ENCODE measurements around the gene RABAC1. TPM values are rescaled to one million over a fixed set of nuclear protein-coding genes. Genes with fewer than 3 reads are reported as not detected.

Gene RABAC1
- total RNA-seq, 1 donor from 2014 or later = 132 TPM

DNA sequence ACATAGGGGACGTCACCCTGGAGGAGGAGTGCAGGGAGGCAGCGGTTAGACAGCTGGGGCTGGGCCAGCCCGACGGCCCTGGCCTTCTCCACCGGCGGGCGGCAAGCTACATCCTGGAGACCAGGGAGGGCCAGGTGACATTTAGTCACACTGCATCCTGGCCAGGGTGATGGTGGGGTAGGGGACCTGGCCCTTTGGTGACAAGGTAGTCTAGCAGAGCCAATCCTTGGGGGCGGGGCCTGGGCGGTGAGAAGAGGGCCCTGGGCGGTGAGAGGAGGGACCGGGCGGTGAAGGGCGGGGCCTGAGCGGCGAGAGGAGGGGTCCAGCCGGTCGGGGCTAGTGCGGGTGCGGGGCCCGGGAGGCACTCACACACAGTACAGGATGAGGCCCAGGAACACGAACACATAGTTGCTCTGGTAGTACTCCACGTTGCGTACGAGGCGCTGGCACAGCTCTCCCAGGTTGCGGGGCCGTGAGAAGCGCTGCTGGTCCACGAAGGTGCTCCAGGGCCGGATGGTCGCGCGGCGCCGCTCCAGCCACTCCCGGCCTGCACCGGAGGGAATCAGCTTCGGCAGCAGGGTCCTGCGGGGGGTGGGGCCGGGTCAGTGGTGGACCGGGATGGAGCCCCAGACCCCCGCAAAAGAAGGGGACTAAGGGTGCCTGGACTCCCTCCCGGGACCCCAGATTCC is 610 bp downstream of the RABAC1 start:
- intact Hi-C loops (cut with DNase I) = no loop called here
- TF ChIP-seq, protein P1, sequence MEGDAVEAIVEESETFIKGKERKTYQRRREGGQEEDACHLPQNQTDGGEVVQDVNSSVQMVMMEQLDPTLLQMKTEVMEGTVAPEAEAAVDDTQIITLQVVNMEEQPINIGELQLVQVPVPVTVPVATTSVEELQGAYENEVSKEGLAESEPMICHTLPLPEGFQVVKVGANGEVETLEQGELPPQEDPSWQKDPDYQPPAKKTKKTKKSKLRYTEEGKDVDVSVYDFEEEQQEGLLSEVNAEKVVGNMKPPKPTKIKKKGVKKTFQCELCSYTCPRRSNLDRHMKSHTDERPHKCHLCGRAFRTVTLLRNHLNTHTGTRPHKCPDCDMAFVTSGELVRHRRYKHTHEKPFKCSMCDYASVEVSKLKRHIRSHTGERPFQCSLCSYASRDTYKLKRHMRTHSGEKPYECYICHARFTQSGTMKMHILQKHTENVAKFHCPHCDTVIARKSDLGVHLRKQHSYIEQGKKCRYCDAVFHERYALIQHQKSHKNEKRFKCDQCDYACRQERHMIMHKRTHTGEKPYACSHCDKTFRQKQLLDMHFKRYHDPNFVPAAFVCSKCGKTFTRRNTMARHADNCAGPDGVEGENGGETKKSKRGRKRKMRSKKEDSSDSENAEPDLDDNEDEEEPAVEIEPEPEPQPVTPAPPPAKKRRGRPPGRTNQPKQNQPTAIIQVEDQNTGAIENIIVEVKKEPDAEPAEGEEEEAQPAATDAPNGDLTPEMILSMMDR (IDR thresholded peaks at IDR 0.05) = no peak
- peaks cover 15% of the 10 kb centered on the region for H3K36me3 ChIP-seq
- no peaks in the 10 kb centered on the region for H3K27me3 ChIP-seq (ENCODE audit: low read depth)
- peak overlapping the region; percentile 91 for H3K27ac ChIP-seq
- peaks cover 20% of the 10 kb centered on the region for H3K4me1 ChIP-seq
- DNase-seq = peak; percentile 92
- H3K4me3 ChIP-seq = peak overlapping the region; percentile 78
- ATAC-seq = peak; percentile 91 to 93
- no peaks in the 10 kb centered on the region for H3K9me3 ChIP-seq

DNA sequence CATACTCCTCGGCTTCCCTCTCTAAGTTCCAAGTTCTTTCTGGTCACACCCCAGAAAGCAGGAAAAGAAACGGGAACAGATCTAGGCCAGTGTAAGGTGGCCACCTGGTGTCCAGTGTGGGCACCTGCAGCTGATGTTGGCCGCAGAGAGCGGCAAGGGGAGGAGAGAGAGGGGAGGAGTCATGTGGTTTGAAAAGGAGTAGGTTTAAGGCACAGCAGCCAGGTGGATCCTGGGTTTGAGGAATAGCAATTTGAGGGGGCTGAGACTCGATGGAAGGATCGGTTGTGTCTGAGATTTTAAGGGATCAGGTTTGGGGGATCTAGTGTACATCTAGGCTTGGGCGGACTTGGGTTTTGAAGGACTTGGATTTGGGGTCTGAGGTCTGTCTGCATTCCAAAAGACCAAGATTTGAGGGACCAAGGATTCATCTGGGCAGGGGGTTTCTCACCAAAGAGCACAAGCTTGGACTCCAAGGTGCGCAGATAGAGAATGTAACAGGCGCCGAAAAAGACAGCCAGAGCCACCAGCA is 1.2 kb downstream of the RABAC1 start:
- peaks cover 15% of the 10 kb centered on the region for H3K36me3 ChIP-seq
- peaks cover 20% of the 10 kb centered on the region for H3K4me1 ChIP-seq
- TF ChIP-seq, protein P1 (IDR thresholded peaks at IDR 0.05) = peak; percentile 78
- DNase-seq (peak; percentile 81), ATAC-seq (peak; percentile 86 to 87)
- H3K27ac ChIP-seq = peak overlapping the region; percentile 91
- H3K4me3 ChIP-seq = peak overlapping the region; percentile 78
- no peaks in the 10 kb centered on the region for H3K27me3 ChIP-seq (ENCODE audit: low read depth)
- H3K9me3 ChIP-seq = no peaks in the 10 kb centered on the region
- intact Hi-C loops (cut with DNase I) = no loop called here

DNA sequence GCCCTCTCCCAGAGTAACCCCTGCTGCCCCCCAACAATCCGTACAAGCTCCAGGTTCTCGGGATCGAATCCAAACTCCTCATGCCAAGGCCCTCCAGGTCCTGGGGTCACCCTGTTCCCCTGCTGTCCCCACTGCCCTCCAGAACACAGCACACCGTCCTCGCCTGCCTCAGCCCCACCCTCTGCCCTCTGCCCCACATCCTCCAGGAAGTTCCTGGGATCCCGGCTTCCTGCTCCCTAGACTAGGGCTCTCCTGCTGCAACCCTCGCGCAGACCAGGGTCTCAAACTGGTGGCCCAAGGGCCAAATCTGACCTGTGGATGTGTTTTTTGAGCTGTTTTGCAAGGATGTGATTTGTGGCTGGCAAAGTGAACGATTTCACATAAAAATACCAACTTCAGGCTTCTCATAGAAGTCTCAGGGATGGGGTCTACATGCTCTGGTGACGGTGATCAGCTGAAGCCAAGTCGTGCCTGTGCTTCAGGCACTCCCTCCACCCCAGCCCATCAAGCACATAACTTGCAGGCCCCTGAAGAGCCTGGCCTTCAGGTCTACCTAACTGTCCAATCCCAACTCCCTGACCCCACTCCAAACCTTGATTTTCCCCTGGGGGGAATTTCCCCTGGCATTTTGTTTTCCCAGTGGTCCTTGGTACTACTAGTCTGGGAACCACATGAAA is 1.8 kb downstream of the RABAC1 start:
- peak overlapping the region; percentile 91 for H3K27ac ChIP-seq
- ATAC-seq = no peak
- no peak for DNase-seq
- no peaks in the 10 kb centered on the region for H3K9me3 ChIP-seq
- H3K27me3 ChIP-seq (ENCODE audit: low read depth) = no peaks in the 10 kb centered on the region
- H3K36me3 ChIP-seq = peaks cover 15% of the 10 kb centered on the region
- peaks cover 20% of the 10 kb centered on the region for H3K4me1 ChIP-seq
- TF ChIP-seq, protein P1 (IDR thresholded peaks at IDR 0.05) = no peak
- peak overlapping the region; percentile 78 for H3K4me3 ChIP-seq
- intact Hi-C loops (cut with DNase I) = no loop called here

DNA sequence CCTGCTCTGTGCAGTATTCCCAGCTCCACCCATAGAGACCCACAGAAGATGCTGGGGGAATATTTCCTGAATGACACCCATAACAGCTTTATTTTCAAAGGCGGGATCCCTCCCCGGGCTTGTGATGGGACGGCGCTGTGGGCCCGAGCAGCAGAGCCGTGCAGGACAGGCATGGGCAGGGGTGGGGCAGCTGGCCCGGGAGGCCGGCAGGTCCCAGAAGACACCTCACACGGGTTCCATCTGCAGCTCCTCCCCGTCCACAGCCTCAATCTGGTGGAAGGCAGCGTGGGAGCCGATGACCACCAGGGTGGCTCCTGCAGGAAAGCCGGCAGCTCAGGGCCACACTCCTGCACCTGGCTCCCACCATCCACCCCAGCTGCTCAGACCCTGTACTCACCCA is 2.5 kb downstream of the RABAC1 start:
- H3K36me3 ChIP-seq = peaks cover 15% of the 10 kb centered on the region
- intact Hi-C loops (cut with DNase I) = no loop called here
- no peak for ATAC-seq
- H3K4me3 ChIP-seq = no peak overlapping the region
- no peaks in the 10 kb centered on the region for H3K27me3 ChIP-seq (ENCODE audit: low read depth)
- H3K9me3 ChIP-seq = no peaks in the 10 kb centered on the region
- H3K4me1 ChIP-seq = peaks cover 20% of the 10 kb centered on the region
- TF ChIP-seq, protein P1 (IDR thresholded peaks at IDR 0.05) = no peak
- no peak for DNase-seq
- H3K27ac ChIP-seq = peak overlapping the region; percentile 91

DNA sequence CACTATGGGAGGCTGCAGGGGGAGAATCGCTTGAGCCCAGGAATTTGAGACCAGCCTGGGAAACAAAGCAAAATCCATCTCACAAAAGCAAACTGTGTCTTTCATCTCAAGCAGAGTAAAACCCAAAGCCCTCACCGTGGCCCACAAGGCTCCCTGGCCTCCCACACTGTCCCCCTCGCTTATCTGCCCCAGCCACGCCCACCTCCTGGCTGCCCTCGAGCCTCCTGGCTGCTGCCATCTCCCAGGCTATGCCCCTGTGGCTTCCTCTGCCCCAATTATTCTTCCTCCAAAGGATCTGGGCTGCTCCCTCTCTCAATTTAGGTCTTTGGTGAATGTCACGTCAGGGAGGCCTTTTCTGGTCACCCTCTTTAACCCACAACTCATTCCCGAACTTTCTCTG is 3.6 kb downstream of the RABAC1 start:
- TF ChIP-seq, protein P1 (IDR thresholded peaks at IDR 0.05) = no peak
- Histone ChIP-seq H3K9me3 (no peaks in the 10 kb centered on the region), H3K27ac (no peak overlapping the region), H3K27me3 (ENCODE audit: low read depth) (no peaks in the 10 kb centered on the region), H3K4me3 (no peak overlapping the region), H3K36me3 (peaks cover 15% of the 10 kb centered on the region), H3K4me1 (peaks cover 20% of the 10 kb centered on the region)
- intact Hi-C loops (cut with DNase I) = no loop called here
- DNase-seq (no peak), ATAC-seq (no peak)

Measured in lower lobe of right lung (tissue), 2 donors.